GM12874 (cell line): ENCODE results near the gene HEXD.

ENCODE experiments used
- CTCF ChIP-seq: IDR thresholded peaks from 2 replicates; pipeline ENCODE4 v1.5.1; 2011; ENCODE audit warnings: low read depth, mild to moderate bottlenecking, control low read depth, low read length, moderate library complexity; ENCODE audit not compliant: insufficient read depth

Gene HEXD

GRCh38 chr17:82458179-82458884, 40.2 kb downstream of the HEXD start, which contains the start of gene NARF:
Gene NARF (plus strand): TSS chr17:82458741. CDS start chr17:82458804, 63 bp downstream.
- TF ChIP-seq CTCF = no peak

- TF ChIP-seq CTCF = no peak
Observed at GRCh38 chr17:82458885-82459424, 40.8 kb downstream of the HEXD start.

- no peak for TF ChIP-seq CTCF
Observed at GRCh38 chr17:82461827-82462524, 43.8 kb downstream of the HEXD start.

- TF ChIP-seq CTCF = no peak
Observed at GRCh38 chr17:82463391-82463790, 45.2 kb downstream of the HEXD start.

GRCh38 chr17:82463925-82464566, 45.9 kb downstream of the HEXD start:
- TF ChIP-seq CTCF = no peak

GRCh38 chr17:82464567-82464929, 46.4 kb downstream of the HEXD start:
- no peak for TF ChIP-seq CTCF

GRCh38 chr17:82465023-82465603, 47.0 kb downstream of the HEXD start:
- TF ChIP-seq CTCF = no peak
